ENCODE data around the gene DNM3.

The DNM3 gene

DNA sequence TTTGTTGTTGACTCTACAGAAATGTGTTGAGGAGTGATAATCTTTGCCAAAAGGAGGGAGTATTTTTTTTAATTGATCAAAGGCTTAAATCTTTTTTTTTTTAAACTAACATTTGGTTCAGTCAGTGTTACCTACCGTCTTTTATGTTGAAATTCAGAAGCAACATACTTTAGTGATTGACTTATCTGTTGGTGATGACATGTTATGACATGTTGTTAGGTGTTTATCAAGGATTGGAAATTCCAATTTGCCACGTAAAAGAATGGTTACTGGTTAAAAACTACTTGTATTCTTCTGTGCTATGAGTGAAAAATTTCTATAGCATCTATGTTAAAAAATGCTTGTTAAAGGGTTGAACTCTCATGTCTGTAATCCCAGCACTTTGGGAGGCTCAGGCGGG is 61.2 kb downstream of the DNM3 start:
- Mint-ChIP-seq H3K4me3 (no peak overlapping the region), H3K27me3 (no peaks in the 10 kb centered on the region), H3K9me3 (no peaks in the 10 kb centered on the region), H3K36me3 (no peaks in the 10 kb centered on the region), H3K4me1 (peaks cover 2% of the 10 kb centered on the region), H3K27ac (no peak overlapping the region)
- no peak for DNase-seq
- CTCF ChIA-PET: no interaction called here

- no peak overlapping the region for H3K4me3 Mint-ChIP-seq
- H3K4me1 Mint-ChIP-seq: peaks cover 4% of the 10 kb centered on the region
- DNase-seq: no peak
- no peak overlapping the region for H3K27ac Mint-ChIP-seq
- H3K27me3 Mint-ChIP-seq: no peaks in the 10 kb centered on the region
- no peaks in the 10 kb centered on the region for H3K9me3 Mint-ChIP-seq
- no peaks in the 10 kb centered on the region for H3K36me3 Mint-ChIP-seq
- CTCF ChIA-PET: no interaction called here
Observed at GRCh38 chr1:171904778-171905450, 63.6 kb downstream of the DNM3 start.

DNA sequence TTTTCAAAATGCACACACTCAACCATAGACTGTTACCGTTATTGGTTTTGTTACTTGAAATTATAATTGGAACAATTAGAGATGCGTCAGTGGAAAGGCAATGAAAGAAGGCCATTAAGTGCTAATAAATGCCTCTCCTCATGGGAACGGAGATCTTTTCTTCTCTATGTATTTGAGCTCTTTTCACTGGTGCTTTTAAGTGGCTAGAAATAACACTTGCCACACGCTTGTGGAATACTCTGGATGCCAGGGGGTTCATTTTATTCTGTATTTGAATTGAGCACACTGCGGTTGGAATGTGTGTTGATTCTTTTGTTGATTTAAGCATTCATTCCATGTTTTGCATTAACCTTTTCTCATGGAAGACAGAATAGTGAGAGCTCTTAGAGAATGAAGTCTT is 68.4 kb downstream of the DNM3 start:
- no peak overlapping the region for H3K27ac Mint-ChIP-seq
- no peaks in the 10 kb centered on the region for H3K9me3 Mint-ChIP-seq
- H3K4me1 Mint-ChIP-seq: peaks cover 2% of the 10 kb centered on the region
- no peaks in the 10 kb centered on the region for H3K36me3 Mint-ChIP-seq
- CTCF ChIA-PET: interaction anchor here (1.2 kb wide), 1 partner anchor 265 kb away, joined by 3 read pairs; no protein-coding TSS in a partner anchor
- no peaks in the 10 kb centered on the region for H3K27me3 Mint-ChIP-seq
- H3K4me3 Mint-ChIP-seq: no peak overlapping the region
- DNase-seq: no peak

DNA sequence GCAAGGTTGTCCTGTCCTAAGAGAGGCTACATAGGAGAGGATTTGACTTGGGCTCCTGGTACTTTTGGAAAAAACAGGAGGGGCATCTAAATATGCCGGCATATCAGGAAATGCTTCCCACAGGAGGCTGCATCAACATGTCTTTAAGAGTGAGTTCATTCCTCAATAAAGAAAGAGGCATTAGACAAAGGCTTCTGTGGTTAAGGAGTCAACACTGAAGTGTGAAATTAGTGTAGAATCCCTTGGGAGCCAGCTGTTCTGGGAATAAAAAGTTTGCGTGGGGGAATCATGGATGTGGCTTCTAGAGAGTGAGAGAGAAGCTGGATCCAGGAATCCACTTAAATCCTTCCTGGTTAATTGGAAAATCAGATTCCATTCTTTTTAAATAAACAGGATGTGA is 69.5 kb downstream of the DNM3 start:
- Mint-ChIP-seq H3K9me3 (no peaks in the 10 kb centered on the region), H3K36me3 (no peaks in the 10 kb centered on the region), H3K27ac (no peak overlapping the region), H3K27me3 (no peaks in the 10 kb centered on the region), H3K4me1 (peaks cover 2% of the 10 kb centered on the region), H3K4me3 (no peak overlapping the region)
- CTCF ChIA-PET: interaction anchor here (0.6 to 1.6 kb wide), 2 partner anchors 45 to 266 kb away, joined by 3 read pairs; no protein-coding TSS in a partner anchor
- DNase-seq: no peak

GRCh38 chr1:171911506-171911905 is 70.2 kb downstream of the DNM3 start:
- Mint-ChIP-seq H3K9me3 (no peaks in the 10 kb centered on the region), H3K27ac (no peak overlapping the region), H3K4me1 (peaks cover 2% of the 10 kb centered on the region), H3K4me3 (no peak overlapping the region), H3K36me3 (no peaks in the 10 kb centered on the region), H3K27me3 (no peaks in the 10 kb centered on the region)
- CTCF ChIA-PET: interaction anchor here (0.6 to 1.6 kb wide), 2 partner anchors 45 to 267 kb away, joined by 3 read pairs; no protein-coding TSS in a partner anchor
- DNase-seq: no peak

DNA sequence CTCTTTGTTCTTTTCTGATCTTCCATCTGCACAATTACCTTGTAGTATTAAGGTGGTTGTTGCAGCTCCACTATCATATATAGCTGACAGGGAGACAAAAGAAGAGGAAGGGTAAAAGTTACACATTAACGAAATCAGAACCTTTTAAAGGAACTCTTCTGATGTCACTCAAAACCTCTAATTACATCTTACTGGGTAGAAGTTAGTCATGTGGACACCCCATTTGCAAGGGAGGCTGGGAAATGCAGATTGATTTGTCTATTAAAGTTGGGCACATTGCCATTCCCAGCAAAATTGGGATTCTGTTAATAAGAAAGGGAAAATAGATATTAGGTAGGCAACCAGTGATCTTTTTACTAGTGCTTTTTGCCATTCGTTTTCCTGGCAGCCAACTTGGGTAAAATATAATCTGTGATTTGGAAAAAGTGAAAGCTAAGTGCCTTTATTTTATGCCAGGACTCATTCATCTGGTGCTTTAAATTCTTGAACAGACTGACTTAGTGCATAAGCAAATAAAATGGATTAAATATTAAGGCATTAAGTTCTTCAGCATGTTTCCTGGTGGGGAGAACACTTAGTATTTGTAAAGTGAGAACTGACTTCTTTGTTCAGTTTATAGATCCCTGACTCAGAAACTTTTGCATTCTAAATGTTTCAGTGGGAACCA is 71.3 kb downstream of the DNM3 start:
- Mint-ChIP-seq H3K27me3 (no peaks in the 10 kb centered on the region), H3K4me1 (peaks cover 2% of the 10 kb centered on the region), H3K27ac (no peak overlapping the region), H3K36me3 (no peaks in the 10 kb centered on the region), H3K4me3 (no peak overlapping the region), H3K9me3 (no peaks in the 10 kb centered on the region)
- DNase-seq: no peak
- CTCF ChIA-PET: no interaction called here

DNA sequence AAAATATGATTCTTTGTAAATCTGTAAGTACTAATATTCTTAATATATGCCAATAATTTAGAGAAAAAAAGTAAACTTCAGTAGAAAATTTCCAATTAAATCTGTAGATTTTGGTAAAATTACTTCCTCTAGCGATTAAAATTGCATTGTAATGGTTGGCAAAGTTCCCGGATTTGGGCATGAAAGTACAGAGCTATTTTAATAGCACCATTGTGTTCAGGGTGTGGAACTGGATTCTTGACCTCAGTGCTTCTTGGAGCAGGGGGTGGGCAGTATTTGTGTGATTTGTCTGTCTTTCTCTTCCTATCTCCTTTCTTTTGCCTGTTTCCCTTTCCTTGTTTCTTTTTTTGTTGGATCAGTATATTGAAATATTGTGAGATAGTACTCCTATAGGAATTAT is 72.1 kb downstream of the DNM3 start:
- no peaks in the 10 kb centered on the region for H3K27me3 Mint-ChIP-seq
- H3K4me1 Mint-ChIP-seq: peaks cover 2% of the 10 kb centered on the region
- no peak overlapping the region for H3K27ac Mint-ChIP-seq
- CTCF ChIA-PET: no interaction called here
- DNase-seq: no peak
- no peak overlapping the region for H3K4me3 Mint-ChIP-seq
- no peaks in the 10 kb centered on the region for H3K9me3 Mint-ChIP-seq
- no peaks in the 10 kb centered on the region for H3K36me3 Mint-ChIP-seq

DNA sequence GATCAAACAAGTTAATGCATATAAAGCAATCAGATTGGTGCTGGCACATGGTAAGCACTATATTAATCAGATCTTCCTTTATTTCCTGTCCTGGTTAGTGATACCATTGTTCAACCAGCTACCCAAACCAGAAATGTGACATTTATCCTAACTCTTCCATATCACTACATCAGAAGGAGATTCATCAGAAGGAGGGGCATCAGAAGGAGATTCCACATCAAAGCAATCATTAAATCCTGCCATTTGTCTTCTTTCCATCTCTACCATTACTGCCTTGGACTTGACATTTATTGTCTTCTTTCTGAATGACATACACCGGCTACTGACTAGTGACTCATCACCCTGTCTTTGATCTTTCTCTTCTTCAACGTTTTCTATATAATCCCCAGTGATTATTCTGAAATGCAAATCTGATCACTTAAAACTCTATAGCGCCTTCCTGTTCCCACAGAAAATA is 75.0 kb downstream of the DNM3 start:
- Mint-ChIP-seq H3K27ac (no peak overlapping the region), H3K36me3 (no peaks in the 10 kb centered on the region), H3K27me3 (no peaks in the 10 kb centered on the region), H3K9me3 (no peaks in the 10 kb centered on the region), H3K4me3 (no peak overlapping the region), H3K4me1 (no peaks in the 10 kb centered on the region)
- DNase-seq: no peak
- CTCF ChIA-PET: no interaction called here

- no peaks in the 10 kb centered on the region for H3K36me3 Mint-ChIP-seq
Observed at GRCh38 chr1:171917331-171917730, 76.0 kb downstream of the DNM3 start.

DNA sequence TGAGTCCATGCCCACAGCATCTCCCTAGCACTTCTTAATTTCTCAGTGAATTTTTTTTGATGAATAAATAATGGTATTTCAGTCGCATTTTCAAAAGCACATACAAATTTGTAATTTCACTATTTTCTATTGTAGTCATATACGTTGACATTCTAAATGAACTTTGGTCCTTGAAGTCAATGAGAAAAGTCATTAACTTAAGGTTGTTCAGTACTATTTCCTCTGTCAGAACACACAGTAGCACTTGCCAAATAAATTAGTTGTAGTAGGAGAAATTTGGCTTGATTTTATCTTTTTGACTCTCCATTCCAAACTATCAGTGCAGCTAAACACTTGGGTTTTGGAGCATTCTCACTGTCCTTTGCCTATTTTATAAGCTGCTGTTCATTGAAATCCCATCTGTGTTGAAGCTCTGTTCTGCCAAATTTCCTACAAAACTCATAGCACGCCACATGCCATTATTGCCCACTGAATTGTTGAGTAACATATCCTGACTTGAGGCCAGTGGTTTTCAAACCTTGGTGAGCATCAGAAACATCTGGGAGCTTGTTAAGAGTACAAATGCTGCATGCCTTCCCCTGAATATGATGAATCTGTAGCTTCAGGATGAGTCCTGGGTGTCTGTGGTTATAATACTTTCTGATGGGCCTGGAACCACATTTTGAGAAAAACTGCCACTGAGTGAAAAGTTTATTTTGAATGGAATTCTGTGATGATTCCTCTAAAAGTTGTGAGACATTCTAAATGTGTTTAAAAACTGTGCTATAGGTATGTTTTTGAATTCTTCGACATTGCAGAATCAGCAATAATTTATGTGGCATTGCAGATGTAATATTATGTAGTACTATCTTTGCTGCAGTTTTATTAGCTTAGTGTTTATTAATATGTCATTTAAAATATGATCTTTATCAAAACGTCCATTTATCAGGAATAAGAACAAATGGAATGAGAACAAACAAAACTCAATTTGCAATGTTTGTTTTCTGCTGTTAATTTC is 78.9 kb downstream of the DNM3 start:
- Mint-ChIP-seq H3K4me3 (no peak overlapping the region), H3K27ac (no peak overlapping the region), H3K36me3 (no peaks in the 10 kb centered on the region), H3K9me3 (no peaks in the 10 kb centered on the region), H3K27me3 (no peaks in the 10 kb centered on the region), H3K4me1 (no peaks in the 10 kb centered on the region)
- CTCF ChIA-PET: interaction anchor here (1.4 kb wide), 1 partner anchor 119 kb away, joined by 3 read pairs; no protein-coding TSS in a partner anchor
- DNase-seq: no peak

More at GRCh38 chr1:171917331-171917730, 76.0 kb downstream of the DNM3 start:
- Mint-ChIP-seq H3K4me1 (no peaks in the 10 kb centered on the region), H3K27me3 (no peaks in the 10 kb centered on the region), H3K27ac (no peak overlapping the region), H3K4me3 (no peak overlapping the region), H3K9me3 (no peaks in the 10 kb centered on the region)
- DNase-seq: no peak
- CTCF ChIA-PET: no interaction called here

GRCh38 chr1:171922999-171923398 is 81.7 kb downstream of the DNM3 start:
- Mint-ChIP-seq H3K9me3 (no peaks in the 10 kb centered on the region), H3K4me3 (no peak overlapping the region), H3K36me3 (no peaks in the 10 kb centered on the region), H3K27ac (no peak overlapping the region), H3K4me1 (no peaks in the 10 kb centered on the region), H3K27me3 (no peaks in the 10 kb centered on the region)
- DNase-seq: no peak
- CTCF ChIA-PET: no interaction called here

- Mint-ChIP-seq H3K27ac (no peak overlapping the region), H3K27me3 (peaks cover 8% of the 10 kb centered on the region), H3K9me3 (no peaks in the 10 kb centered on the region), H3K4me3 (no peak overlapping the region), H3K36me3 (no peaks in the 10 kb centered on the region), H3K4me1 (no peaks in the 10 kb centered on the region)
- DNase-seq: no peak
- CTCF ChIA-PET: no interaction called here
Observed at GRCh38 chr1:171929121-171929520, 87.8 kb downstream of the DNM3 start.

DNA sequence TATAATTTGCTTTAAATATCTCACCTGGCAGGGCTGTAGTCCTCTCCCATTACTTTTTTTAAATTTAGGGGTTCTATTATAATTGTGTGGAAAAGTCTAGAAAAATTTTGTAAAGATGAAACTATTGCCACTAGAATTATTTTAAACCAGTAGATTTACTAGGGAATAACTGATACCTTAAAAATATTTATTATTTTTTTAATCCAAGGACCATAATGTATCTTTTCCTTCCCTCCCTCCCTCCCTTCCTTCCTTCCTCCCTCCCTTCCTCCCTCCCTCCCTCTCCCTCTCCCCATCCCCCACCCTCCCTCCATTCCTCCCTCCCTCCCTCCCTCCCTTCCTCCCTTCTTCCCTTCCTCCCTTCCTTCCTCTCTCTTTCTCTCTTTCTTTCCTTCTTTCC is 90.5 kb downstream of the DNM3 start:
- DNase-seq: no peak
- H3K4me3 Mint-ChIP-seq: no peak overlapping the region
- no peaks in the 10 kb centered on the region for H3K9me3 Mint-ChIP-seq
- H3K4me1 Mint-ChIP-seq: no peaks in the 10 kb centered on the region
- no peak overlapping the region for H3K27ac Mint-ChIP-seq
- H3K27me3 Mint-ChIP-seq: peaks cover 8% of the 10 kb centered on the region
- no peaks in the 10 kb centered on the region for H3K36me3 Mint-ChIP-seq
- CTCF ChIA-PET: no interaction called here

GRCh38 chr1:171934664-171935063 is 93.4 kb downstream of the DNM3 start:
- no peak overlapping the region for H3K27ac Mint-ChIP-seq
- no peak overlapping the region for H3K4me3 Mint-ChIP-seq
- H3K27me3 Mint-ChIP-seq: peaks cover 8% of the 10 kb centered on the region
- H3K9me3 Mint-ChIP-seq: no peaks in the 10 kb centered on the region
- CTCF ChIA-PET: interaction anchor here (1.3 kb wide), 1 partner anchor 290 kb away, joined by 3 read pairs; no protein-coding TSS in a partner anchor
- H3K36me3 Mint-ChIP-seq: no peaks in the 10 kb centered on the region
- no peaks in the 10 kb centered on the region for H3K4me1 Mint-ChIP-seq
- no peak for DNase-seq

All from activated naive CD4-positive, alpha-beta T cell treated with anti-CD3 and anti-CD28 coated beads, Interleukin-2, amount 10 ng/mL, durations not matched to agents 7 days and 5 days (primary cell).